ENCODE data around the gene HIRA. TPM values are rescaled to one million over a fixed set of nuclear protein-coding genes. Genes with fewer than 3 reads are reported as not detected.

The HIRA gene
- total and polyA plus RNA-seq, 9 of the 15 experiments (the other 6 are each of a cell fraction or from before 2014, with no cell fraction given) = 0.96 to 132 (median 58.4) TPM

GRCh38 chr22:19353363-19354131, 78.0 kb downstream of the HIRA start (continued):
- TF ChIP-seq, protein P1, sequence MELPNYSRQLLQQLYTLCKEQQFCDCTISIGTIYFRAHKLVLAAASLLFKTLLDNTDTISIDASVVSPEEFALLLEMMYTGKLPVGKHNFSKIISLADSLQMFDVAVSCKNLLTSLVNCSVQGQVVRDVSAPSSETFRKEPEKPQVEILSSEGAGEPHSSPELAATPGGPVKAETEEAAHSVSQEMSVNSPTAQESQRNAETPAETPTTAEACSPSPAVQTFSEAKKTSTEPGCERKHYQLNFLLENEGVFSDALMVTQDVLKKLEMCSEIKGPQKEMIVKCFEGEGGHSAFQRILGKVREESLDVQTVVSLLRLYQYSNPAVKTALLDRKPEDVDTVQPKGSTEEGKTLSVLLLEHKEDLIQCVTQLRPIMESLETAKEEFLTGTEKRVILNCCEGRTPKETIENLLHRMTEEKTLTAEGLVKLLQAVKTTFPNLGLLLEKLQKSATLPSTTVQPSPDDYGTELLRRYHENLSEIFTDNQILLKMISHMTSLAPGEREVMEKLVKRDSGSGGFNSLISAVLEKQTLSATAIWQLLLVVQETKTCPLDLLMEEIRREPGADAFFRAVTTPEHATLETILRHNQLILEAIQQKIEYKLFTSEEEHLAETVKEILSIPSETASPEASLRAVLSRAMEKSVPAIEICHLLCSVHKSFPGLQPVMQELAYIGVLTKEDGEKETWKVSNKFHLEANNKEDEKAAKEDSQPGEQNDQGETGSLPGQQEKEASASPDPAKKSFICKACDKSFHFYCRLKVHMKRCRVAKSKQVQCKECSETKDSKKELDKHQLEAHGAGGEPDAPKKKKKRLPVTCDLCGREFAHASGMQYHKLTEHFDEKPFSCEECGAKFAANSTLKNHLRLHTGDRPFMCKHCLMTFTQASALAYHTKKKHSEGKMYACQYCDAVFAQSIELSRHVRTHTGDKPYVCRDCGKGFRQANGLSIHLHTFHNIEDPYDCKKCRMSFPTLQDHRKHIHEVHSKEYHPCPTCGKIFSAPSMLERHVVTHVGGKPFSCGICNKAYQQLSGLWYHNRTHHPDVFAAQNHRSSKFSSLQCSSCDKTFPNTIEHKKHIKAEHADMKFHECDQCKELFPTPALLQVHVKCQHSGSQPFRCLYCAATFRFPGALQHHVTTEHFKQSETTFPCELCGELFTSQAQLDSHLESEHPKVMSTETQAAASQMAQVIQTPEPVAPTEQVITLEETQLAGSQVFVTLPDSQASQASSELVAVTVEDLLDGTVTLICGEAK (IDR thresholded peaks at IDR 0.05) = no peak
- TF ChIP-seq, protein P1 (CRISPR knock-in tag; IDR thresholded peaks at IDR 0.05) = 0 out of 2 replicates have a peak, but pooled peaks have one; percentile 37
- TF ChIP-seq CEBPG (CRISPR knock-in tag; IDR thresholded peaks at IDR 0.05) (peak; percentile 25; the same call in 1 of the 2 replicates), CEBPG (tag; conservative IDR thresholded peaks at IDR 0.05 in 1 of 2, IDR thresholded peaks at IDR 0.05 in 1 of 2) (no peak), ZNF282 (CRISPR knock-in tag; IDR thresholded peaks at IDR 0.05) (0 out of 2 replicates have a peak, but pooled peaks have one; percentile 17), ZNF239 (CRISPR knock-in tag; IDR thresholded peaks at IDR 0.05) (no peak), RBFOX2 (IDR thresholded peaks at IDR 0.05; ENCODE audit: low read depth, low read length) (peak; percentile 24; the same call in 1 of the 2 replicates), SMAD1 (IDR thresholded peaks at IDR 0.05; ENCODE audit: low read depth, low read length, partially characterized antibody) (no peak), JUN (IDR thresholded peaks at IDR 0.05; ENCODE audit: borderline replicate concordance, low read depth, low read length) (no peak), JUN (CRISPR knock-in tag; IDR thresholded peaks at IDR 0.05; ENCODE audit: borderline replicate concordance) (peak; percentile 94), CBX5 (IDR thresholded peaks at IDR 0.05; ENCODE audit: borderline replicate concordance, low read depth) (no peak), KLF6 (CRISPR knock-in tag; IDR thresholded peaks at IDR 0.05; ENCODE audit: borderline replicate concordance) (no peak)
- TF ChIP-seq, protein P2, sequence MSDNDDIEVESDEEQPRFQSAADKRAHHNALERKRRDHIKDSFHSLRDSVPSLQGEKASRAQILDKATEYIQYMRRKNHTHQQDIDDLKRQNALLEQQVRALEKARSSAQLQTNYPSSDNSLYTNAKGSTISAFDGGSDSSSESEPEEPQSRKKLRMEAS (CRISPR knock-in tag; IDR thresholded peaks at IDR 0.05) = peak; percentile 52; the same call in 1 of the 2 replicates
